HCT116 (cell line): Measurements from ENCODE around the gene RUFY4. TPM values are rescaled to one million over a fixed set of nuclear protein-coding genes. Genes with fewer than 3 reads are reported as not detected.

ENCODE experiments used
- ATAC-seq: fragments of 200-7000 bp; cut with Tn5 transposase; 2 replicates; pipeline ENCODE4 v1.9.1; 2020; ENCODE audit warnings: mild to moderate bottlenecking, moderate library complexity
- BruUV-seq: library from RNA; stranded (reverse); fragments of 400-500 nt; replicated peaks from 2 replicates; lab custom pipeline; 2021; lab: Mats Ljungman, UMichigan
- CTCF ChIA-PET: fragments of 300-600 bp; sonication (Branson Sonifier 250); formaldehyde crosslinking; loops from one replicate; lab custom pipeline; 2021; ENCODE audit warnings: antibody characterized with exemption; lab: Charles Lee
- POLR2A ChIA-PET: fragments of 300-600, 350-600 bp; sonication (Branson Sonifier 250); formaldehyde crosslinking; loops from one replicate; lab custom pipeline; 2021; ENCODE audit warnings: antibody characterized with exemption; lab: Charles Lee
- RAD21 ChIA-PET, 2 experiments: fragments of 300-600 bp; sonication (Branson Sonifier 250); formaldehyde crosslinking; loops; one replicate each; lab custom pipeline; 2023; ENCODE audit warnings: low total read pairs in 2 of 2; ENCODE audit not compliant: uncharacterized antibody in 2 of 2, unreplicated experiment in 2 of 2, low non-redundant PET in 1 of 2; lab: Charles Lee
- DNase-seq: peaks from one replicate; pipeline ENCODE4 v3.0.0-alpha.2; 2010; ENCODE audit warnings: low read depth, low spot score
- H2AFZ ChIP-seq: fragments of 200-600 bp; shearing (Covaris generic), sonication (generic); 2 replicates; pipeline ENCODE4 v1.6.1; 2017; ENCODE audit warnings: low read depth, mixed run types, mixed read lengths, antibody characterized with exemption, low read length; ENCODE audit not compliant: poor library complexity, severe bottlenecking
- H3K27ac ChIP-seq: 2 replicates; pipeline ENCODE4 v1.5.1; 2012; ENCODE audit warnings: low read depth, low read length
- H3K27me3 ChIP-seq: fragments of 200-600 bp; sonication (generic); 2 replicates; pipeline ENCODE4 v1.6.1; 2016; ENCODE audit warnings: mixed run types, low read length, mixed read lengths; ENCODE audit not compliant: insufficient read depth
- H3K36me3 ChIP-seq, 2 experiments: fragments of 200-500 bp in 1 of 2; fragments of 200-600 bp in 1 of 2; sonication (Bioruptor generic) in 1 of 2; sonication (generic) in 1 of 2; 2 replicates each; pipeline versions ENCODE4 v1.5.1 to v1.6.1; 2014 to 2016; ENCODE audit warnings: low read length in 2 of 2, inconsistent platforms in 1 of 2, mixed read lengths in 1 of 2, mixed run types in 1 of 2; ENCODE audit not compliant: insufficient read depth in 2 of 2, control insufficient read depth in 1 of 2
- H3K4me1 ChIP-seq, 2 experiments: fragments of 200-600 bp in 1 of 2; sonication (generic) in 1 of 2; 2 replicates each; pipeline versions ENCODE4 v1.5.1 to v1.6.1; 2012 to 2017; ENCODE audit warnings: low read length in 2 of 2, inconsistent platforms in 1 of 2, mild to moderate bottlenecking in 1 of 2, mixed read lengths in 1 of 2, mixed run types in 1 of 2, moderate library complexity in 1 of 2; ENCODE audit not compliant: insufficient read depth in 2 of 2, control insufficient read depth in 1 of 2
- H3K4me2 ChIP-seq: fragments of 200-600 bp; sonication (generic); 2 replicates; pipeline ENCODE4 v1.6.1; 2017; ENCODE audit warnings: mixed run types, low read length, mixed read lengths
- H3K4me3 ChIP-seq, 2 experiments: fragments of 200-600 bp in 1 of 2; sonication (generic) in 1 of 2; replicated peaks in 1 of 2; 2 replicates each; pipeline ENCODE4 v1.5.1; 2011 to 2016; ENCODE audit warnings: low read length in 2 of 2, control low read depth in 1 of 2, low read depth in 1 of 2, mild to moderate bottlenecking in 1 of 2, mixed read lengths in 1 of 2, mixed run types in 1 of 2
- H3K79me2 ChIP-seq: fragments of 200-600 bp; sonication (generic); 2 replicates; pipeline ENCODE4 v1.6.1; 2017; ENCODE audit warnings: mild to moderate bottlenecking, mixed run types, low read length, moderate library complexity, mixed read lengths; ENCODE audit not compliant: insufficient read depth
- H3K9ac ChIP-seq: fragments of 200-600 bp; sonication (generic); 2 replicates; pipeline ENCODE4 v1.6.1; 2016; ENCODE audit warnings: low read length, mixed read lengths
- H3K9me2 ChIP-seq: fragments of 200-600 bp; sonication (generic), shearing (Covaris generic); 2 replicates; pipeline ENCODE4 v1.6.1; 2017; ENCODE audit warnings: mixed run types, mild to moderate bottlenecking, moderate library complexity; ENCODE audit not compliant: insufficient read depth
- H3K9me3 ChIP-seq, 2 experiments: fragments of 200-500 bp in 1 of 2; fragments of 200-600 bp in 1 of 2; sonication (Bioruptor generic) in 1 of 2; sonication (generic) in 1 of 2; 2 replicates each; pipeline ENCODE4 v1.6.1; 2014 to 2017; ENCODE audit warnings: low read length in 2 of 2, mixed read lengths in 2 of 2, inconsistent platforms in 1 of 2, low read depth in 1 of 2, mild to moderate bottlenecking in 1 of 2, mixed run types in 1 of 2, moderate library complexity in 1 of 2; ENCODE audit not compliant: control insufficient read depth in 1 of 2, insufficient read depth in 1 of 2
- H4K20me1 ChIP-seq: fragments of 200-600 bp; sonication (generic), shearing (Covaris generic); 2 replicates; pipeline ENCODE4 v1.6.1; 2017; ENCODE audit warnings: mixed run types, mild to moderate bottlenecking, moderate library complexity; ENCODE audit not compliant: insufficient read depth
- CBX3 ChIP-seq: IDR thresholded peaks from 2 replicates; pipeline ENCODE4 v1.6.1; 2012; ENCODE audit warnings: low read depth
- CEBPB ChIP-seq: IDR thresholded peaks from 2 replicates; pipeline ENCODE4 v1.6.1; 2012; ENCODE audit warnings: low read depth
- ELF1 ChIP-seq: IDR thresholded peaks from 2 replicates; pipeline ENCODE4 v1.6.1; 2012; ENCODE audit warnings: low read depth, borderline replicate concordance
- FOSL1 ChIP-seq: IDR thresholded peaks from 2 replicates; pipeline ENCODE4 v1.6.1; 2012; ENCODE audit warnings: low read depth
- POLR2A ChIP-seq: IDR thresholded peaks from 2 replicates; pipeline ENCODE4 v1.7.0; 2011; ENCODE audit warnings: borderline replicate concordance; ENCODE audit not compliant: insufficient read depth, insufficient read length; ENCODE audit errors: extremely low read depth
- POLR2AphosphoS5 ChIP-seq: IDR thresholded peaks from 2 replicates; pipeline ENCODE4 v1.6.1; 2011; ENCODE audit warnings: mild to moderate bottlenecking, low read depth, low read length, moderate library complexity
- RAD21 ChIP-seq: IDR thresholded peaks from 2 replicates; pipeline ENCODE4 v1.6.1; 2012; ENCODE audit warnings: low read depth, mild to moderate bottlenecking
- SIN3A ChIP-seq: IDR thresholded peaks from 2 replicates; pipeline ENCODE4 v1.6.1; 2012; ENCODE audit warnings: low read depth
- SP1 ChIP-seq: IDR thresholded peaks from 2 replicates; pipeline ENCODE4 v1.6.1; 2012; ENCODE audit warnings: low read depth
- SRF ChIP-seq: IDR thresholded peaks from 2 replicates; pipeline ENCODE4 v1.6.1; 2012; ENCODE audit warnings: low read depth
- TCF7L2 ChIP-seq: IDR thresholded peaks from 2 replicates; pipeline ENCODE4 v1.7.0; 2011; ENCODE audit warnings: borderline replicate concordance, inconsistent platforms; ENCODE audit not compliant: insufficient read depth, insufficient read length; ENCODE audit errors: extremely low read depth
- ZFX ChIP-seq: fragments of 450-650 bp; IDR thresholded peaks from 2 replicates; pipeline ENCODE4 v1.6.1; 2017
- ZNF274 ChIP-seq: fragments of 200-500 bp; sonication (Bioruptor generic); IDR thresholded peaks from 2 replicates; pipeline ENCODE4 v1.6.1; 2014; ENCODE audit warnings: mild to moderate bottlenecking, low read depth, low read length, inconsistent platforms
- intact Hi-C: fragments of 100-400 bp; cut with micrococcal nuclease; formaldehyde crosslinking; loops from 2 replicates; pipeline ENCODE4 v1.10.0; 2022
- total RNA-seq: library from RNA; stranded (reverse); gene quantifications from one replicate; pipeline ENCODE4 v1.2.1, GENCODE V29; 2021; ENCODE audit not compliant: unreplicated experiment
- TF ChIP-seq, protein P1 (sequence below): IDR thresholded peaks from 2 replicates; pipeline ENCODE4 v1.6.1; 2011; ENCODE audit warnings: mild to moderate bottlenecking, low read length, moderate library complexity; ENCODE audit not compliant: insufficient replicate concordance; ENCODE audit errors: extremely low read depth
- TF ChIP-seq, protein P2 (sequence below): IDR thresholded peaks from 2 replicates; pipeline ENCODE4 v1.6.1; 2012
- TF ChIP-seq, protein P3 (sequence below): IDR thresholded peaks from 2 replicates; pipeline ENCODE4 v1.6.1; 2012; ENCODE audit warnings: low read depth

The RUFY4 gene
- total RNA-seq, 1 experiment from 2014 or later, result 0.27 TPM

DNA sequence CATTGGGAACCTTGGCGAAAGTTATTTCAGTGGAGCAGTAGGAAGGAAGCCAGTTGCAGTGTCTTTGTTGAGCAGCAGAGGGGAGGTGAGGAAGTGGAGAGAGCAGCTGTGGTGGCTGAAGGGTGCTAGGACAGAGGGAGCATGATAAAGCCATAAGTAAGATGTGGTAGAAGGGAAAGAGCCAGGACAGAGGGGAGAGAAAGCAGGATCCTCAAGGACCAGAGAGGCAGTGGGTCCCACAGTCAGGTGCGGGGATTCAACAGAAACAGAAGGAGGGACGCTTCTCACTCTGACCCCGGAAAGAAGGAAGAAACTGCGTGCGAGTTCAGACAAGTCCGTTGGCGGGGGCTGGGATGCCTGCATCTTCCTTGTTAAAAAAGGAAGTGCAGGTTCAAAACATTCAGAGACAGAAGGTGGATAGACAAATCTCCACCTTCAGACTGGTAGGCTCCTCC is 56.6 kb downstream of the RUFY4 start, which contains the start of gene CXCR2:
CXCR2 (plus strand) TSS at position 403 of the 455 bp plus-strand sequence. CDS start 8,774 bp downstream, outside the sequence.
- no TSS peak for BruUV-seq
- no peaks in the 10 kb centered on the region for H3K36me3 ChIP-seq
- no peak within 1 kb of the TSS for H3K4me3 ChIP-seq
- RAD21 ChIA-PET, result no interaction called here
- no peaks in the 10 kb centered on the region for H3K27me3 ChIP-seq
- H3K79me2 ChIP-seq, result no peaks in the 10 kb centered on the region
- CTCF ChIA-PET, result no interaction called here
- no peaks in the 10 kb centered on the region for H3K9me2 ChIP-seq
- ATAC-seq (no peak), DNase-seq (no peak)
- no peaks in the 10 kb centered on the region for H4K20me1 ChIP-seq
- H3K27ac ChIP-seq, result no peak within 1 kb of the TSS
- no peaks in the 10 kb centered on the region for H3K9me3 ChIP-seq
- H3K4me2 ChIP-seq, result no peak within 1 kb of the TSS
- H2AFZ ChIP-seq, result no peak within 1 kb of the TSS
- no peak within 1 kb of the TSS for H3K9ac ChIP-seq
- TF ChIP-seq ELF1, result no peak
- no peak for TF ChIP-seq FOSL1
- intact Hi-C loops, result no loop called here
- H3K4me1 ChIP-seq, result no peaks in the 10 kb centered on the region
- POLR2A ChIA-PET, result no interaction called here

DNA sequence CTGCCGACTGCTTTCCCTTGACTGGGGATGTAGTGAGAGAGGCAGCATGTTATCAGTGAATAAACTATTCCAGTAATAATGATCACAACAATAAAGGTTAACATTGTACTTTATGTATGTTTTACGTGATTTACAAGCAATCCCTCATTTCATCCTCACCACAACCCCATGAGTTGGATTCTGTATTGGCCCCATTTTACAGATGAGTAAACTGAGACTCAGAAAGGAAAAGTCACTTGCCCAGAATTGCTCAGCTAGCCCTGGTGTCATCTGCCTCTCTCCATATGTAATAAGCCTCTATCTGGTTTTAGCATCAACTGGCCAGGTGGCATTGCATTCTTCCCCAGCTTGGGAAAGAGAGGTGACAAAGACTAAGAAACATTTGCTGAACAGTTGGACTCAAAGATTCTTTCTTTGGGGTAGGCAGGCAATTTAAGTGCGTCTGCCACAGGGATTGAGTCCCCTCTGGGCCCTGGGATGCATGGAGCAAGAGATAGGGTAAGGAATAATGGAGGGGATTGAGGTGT is 58.9 kb downstream of the RUFY4 start:
- no peaks in the 10 kb centered on the region for H3K36me3 ChIP-seq
- no TSS peak for BruUV-seq
- no peak overlapping the region for H2AFZ ChIP-seq
- H3K4me1 ChIP-seq, result no peaks in the 10 kb centered on the region
- no peak overlapping the region for H3K27ac ChIP-seq
- ChIA-PET POLR2A (no interaction called here), RAD21 (no interaction called here), CTCF (no interaction called here)
- no peaks in the 10 kb centered on the region for H3K9me3 ChIP-seq
- no peaks in the 10 kb centered on the region for H3K27me3 ChIP-seq
- intact Hi-C loops, result no loop called here
- H3K9me2 ChIP-seq, result no peaks in the 10 kb centered on the region
- H3K79me2 ChIP-seq, result no peaks in the 10 kb centered on the region
- H3K4me2 ChIP-seq, result no peak overlapping the region
- no peak for DNase-seq
- ATAC-seq, result no peak
- H3K9ac ChIP-seq, result no peak overlapping the region
- no peak overlapping the region for H3K4me3 ChIP-seq
- no peaks in the 10 kb centered on the region for H4K20me1 ChIP-seq
- TF ChIP-seq SRF, result no peak
- TF ChIP-seq, protein P1, sequence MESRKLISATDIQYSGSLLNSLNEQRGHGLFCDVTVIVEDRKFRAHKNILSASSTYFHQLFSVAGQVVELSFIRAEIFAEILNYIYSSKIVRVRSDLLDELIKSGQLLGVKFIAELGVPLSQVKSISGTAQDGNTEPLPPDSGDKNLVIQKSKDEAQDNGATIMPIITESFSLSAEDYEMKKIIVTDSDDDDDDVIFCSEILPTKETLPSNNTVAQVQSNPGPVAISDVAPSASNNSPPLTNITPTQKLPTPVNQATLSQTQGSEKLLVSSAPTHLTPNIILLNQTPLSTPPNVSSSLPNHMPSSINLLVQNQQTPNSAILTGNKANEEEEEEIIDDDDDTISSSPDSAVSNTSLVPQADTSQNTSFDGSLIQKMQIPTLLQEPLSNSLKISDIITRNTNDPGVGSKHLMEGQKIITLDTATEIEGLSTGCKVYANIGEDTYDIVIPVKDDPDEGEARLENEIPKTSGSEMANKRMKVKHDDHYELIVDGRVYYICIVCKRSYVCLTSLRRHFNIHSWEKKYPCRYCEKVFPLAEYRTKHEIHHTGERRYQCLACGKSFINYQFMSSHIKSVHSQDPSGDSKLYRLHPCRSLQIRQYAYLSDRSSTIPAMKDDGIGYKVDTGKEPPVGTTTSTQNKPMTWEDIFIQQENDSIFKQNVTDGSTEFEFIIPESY, result no peak
- TF ChIP-seq ZFX, result no peak
- TF ChIP-seq SIN3A, result no peak
- TF ChIP-seq POLR2A, result no peak
- no peak for TF ChIP-seq POLR2AphosphoS5
- TF ChIP-seq, protein P2, sequence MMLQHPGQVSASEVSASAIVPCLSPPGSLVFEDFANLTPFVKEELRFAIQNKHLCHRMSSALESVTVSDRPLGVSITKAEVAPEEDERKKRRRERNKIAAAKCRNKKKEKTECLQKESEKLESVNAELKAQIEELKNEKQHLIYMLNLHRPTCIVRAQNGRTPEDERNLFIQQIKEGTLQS, result no peak
- TF ChIP-seq, protein P3, sequence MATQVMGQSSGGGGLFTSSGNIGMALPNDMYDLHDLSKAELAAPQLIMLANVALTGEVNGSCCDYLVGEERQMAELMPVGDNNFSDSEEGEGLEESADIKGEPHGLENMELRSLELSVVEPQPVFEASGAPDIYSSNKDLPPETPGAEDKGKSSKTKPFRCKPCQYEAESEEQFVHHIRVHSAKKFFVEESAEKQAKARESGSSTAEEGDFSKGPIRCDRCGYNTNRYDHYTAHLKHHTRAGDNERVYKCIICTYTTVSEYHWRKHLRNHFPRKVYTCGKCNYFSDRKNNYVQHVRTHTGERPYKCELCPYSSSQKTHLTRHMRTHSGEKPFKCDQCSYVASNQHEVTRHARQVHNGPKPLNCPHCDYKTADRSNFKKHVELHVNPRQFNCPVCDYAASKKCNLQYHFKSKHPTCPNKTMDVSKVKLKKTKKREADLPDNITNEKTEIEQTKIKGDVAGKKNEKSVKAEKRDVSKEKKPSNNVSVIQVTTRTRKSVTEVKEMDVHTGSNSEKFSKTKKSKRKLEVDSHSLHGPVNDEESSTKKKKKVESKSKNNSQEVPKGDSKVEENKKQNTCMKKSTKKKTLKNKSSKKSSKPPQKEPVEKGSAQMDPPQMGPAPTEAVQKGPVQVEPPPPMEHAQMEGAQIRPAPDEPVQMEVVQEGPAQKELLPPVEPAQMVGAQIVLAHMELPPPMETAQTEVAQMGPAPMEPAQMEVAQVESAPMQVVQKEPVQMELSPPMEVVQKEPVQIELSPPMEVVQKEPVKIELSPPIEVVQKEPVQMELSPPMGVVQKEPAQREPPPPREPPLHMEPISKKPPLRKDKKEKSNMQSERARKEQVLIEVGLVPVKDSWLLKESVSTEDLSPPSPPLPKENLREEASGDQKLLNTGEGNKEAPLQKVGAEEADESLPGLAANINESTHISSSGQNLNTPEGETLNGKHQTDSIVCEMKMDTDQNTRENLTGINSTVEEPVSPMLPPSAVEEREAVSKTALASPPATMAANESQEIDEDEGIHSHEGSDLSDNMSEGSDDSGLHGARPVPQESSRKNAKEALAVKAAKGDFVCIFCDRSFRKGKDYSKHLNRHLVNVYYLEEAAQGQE, result no peak
- no peak for TF ChIP-seq TCF7L2
- no peak for TF ChIP-seq SP1
- no peak for TF ChIP-seq FOSL1
- TF ChIP-seq ELF1, result no peak
- no peak for TF ChIP-seq ZNF274
- no peak for TF ChIP-seq CEBPB
- no peak for TF ChIP-seq RAD21
- no peak for TF ChIP-seq CBX3
